GM21390 (cell line): Measurements from ENCODE around the gene OOSP1.
"Not testable (repeated sequence)": the region's sequence is repeated elsewhere in the genome, so short reads cannot be mapped to it uniquely, and the experiment has no call there.

Experiments
- ATAC-seq: cut with Tn5 transposase; IDR thresholded peaks from one replicate; pipeline ENCODE4 v1.9.1; 2021; ENCODE audit not compliant: unreplicated experiment

OOSP1 gene

DNA sequence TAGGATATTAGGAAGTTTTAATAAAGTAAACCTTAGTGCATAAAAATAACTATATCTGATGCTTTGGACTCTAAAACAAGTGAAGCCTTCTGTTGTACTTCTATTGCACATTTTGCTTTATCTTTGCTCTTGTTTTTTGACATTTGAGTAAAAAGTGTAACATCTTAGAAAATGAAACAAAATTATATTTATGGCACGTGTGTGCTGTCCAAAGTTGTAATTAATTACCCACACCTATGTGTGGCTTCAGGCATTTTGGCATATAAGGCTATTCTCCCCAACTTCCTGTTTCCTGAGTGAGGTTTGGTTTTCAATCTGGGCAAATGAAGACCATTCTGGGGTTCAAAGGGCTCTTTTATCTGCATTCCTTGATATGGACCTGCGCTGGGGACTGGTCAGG lies at the start of gene OOSP1:
OOSP1 (plus strand) TSS at position 301 of the 400 bp plus-strand sequence; CDS start at position 324, 23 bp downstream.
- ATAC-seq = no peak

GRCh38 chr11:59891781-59892181 lies 46.5 kb upstream of the OOSP1 start:
- no peak for ATAC-seq

DNA sequence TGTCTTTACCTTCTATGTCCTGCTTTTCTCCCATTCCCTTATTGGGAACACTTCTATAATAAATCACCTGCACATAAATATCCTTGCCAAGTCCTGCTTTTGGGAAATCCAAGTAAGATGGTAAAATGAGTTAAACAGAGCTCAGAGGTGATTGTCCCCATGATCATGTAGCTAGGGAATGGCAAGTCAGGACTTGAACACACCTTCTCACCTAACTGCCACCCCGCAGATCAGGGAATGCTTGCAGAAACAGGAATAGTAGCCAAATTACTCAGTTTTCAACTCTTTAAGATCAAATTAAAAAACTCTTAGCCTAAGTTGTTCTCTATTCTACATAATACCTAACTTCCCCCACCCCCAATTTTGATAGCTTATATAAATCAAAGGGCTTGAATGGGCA lies 43.6 kb upstream of the OOSP1 start:
- no peak for ATAC-seq

- ATAC-seq = no peak
These were observed 40.2 kb upstream of the OOSP1 start for GRCh38 chr11:59898046-59898445.

DNA sequence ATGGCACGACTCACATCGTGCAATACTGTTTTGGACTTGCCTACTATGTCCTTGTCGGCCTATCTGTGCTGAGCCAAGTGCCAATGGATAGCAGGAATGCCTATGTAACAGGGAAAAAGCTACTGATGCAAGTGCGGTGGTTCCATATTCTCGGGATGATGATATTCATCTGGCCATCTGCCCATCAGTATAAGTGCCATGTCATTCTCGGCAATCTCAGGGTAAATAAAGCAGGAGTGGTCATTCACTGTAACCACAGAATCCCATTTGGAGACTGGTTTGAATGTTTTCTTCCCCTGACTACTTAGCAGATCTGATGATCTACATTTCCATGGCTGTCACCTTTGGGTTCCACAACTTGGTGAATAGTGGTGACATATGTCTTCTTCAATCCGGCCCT lies 39.6 kb upstream of the OOSP1 start:
- ATAC-seq = no peak

DNA sequence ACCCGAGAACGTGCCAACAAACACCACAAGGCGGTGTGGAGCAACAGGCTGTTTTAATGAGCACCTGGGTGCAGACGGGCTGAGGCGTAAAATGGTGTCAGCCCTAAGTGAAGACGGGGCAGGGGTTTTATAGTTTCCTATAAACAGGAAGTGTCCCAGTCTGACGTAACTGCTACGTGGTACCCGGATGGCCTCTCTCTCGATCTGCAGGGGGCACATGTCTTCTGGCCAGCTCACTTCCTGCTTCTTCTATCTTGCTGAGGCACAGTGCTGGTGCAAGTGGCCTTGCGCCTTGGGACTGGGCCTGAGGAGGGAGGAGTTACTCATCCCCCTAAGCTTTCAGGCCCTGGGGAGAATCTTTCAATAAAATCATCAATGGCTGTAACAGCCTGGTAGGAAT lies 38.7 kb upstream of the OOSP1 start:
- ATAC-seq = no peak

DNA sequence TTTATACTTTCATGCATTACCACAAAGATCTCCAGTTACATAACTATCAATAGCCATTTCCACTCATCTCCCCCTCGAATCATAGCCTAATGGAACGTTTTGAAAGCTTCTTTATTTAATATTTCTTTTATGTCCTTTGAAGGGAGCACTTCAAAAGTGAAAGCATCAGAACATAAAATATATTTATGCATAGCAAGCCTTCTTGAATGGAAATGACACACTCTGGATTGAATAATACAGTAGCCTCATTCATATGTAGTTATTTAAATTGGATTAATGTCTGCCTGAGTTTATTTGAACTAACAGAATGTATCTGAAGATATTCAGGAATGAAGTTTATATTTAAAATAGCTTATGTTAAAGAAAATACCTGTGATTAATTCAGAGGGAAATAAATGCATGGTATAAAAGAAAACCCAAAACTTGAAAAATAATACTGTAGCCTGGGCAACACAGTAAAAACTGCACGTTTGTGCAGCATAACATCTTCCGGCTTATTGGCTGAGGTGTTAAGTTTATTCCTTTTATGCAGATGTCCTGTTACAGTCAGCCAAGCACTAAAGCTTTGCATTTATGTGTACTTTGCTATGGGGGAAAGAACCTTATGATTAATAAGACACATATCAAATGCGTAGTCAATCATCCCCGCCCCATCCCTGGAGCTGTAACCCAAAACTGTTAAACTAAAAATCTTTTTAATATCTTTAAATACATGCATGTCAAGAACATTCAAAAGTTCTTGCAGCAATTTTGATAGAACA lies 37.7 kb upstream of the OOSP1 start:
- ATAC-seq = no peak

DNA sequence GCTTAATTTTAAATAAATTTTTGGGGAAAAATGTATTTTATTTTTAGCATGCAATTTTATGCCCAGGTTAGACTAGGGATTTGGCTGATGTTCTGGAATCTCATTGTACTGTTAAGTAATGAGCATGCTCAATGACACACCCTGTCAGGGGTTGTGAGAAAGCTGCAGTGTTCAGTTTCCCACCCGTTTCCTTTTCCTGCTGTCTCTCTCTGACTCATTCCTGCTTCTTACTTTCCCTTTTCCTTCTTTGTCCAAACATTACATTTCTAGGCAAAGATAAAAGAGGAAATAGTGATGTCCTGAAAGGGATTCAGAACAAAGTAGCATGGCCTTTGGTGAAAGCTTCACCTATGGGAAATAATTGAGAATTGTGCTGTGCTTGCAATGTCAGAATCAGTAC lies 36.9 kb upstream of the OOSP1 start:
- no peak for ATAC-seq

DNA sequence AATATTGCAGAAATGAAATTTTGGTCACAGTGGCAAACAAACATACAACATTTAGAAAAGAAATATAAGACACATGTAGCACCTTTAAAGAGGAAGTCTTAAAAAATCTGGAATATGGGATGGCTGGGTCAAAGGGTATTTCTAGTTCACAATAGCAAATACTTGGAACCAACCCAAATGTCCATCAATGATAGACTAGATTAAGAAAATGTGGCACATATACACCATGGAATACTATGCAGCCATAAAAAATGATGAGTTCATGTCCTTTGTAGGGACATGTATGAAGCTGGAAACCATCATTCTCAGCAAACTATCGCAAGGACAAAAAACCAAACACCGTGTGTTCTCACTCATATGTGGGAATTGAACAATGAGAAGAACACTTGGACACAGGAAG lies 34.7 kb upstream of the OOSP1 start:
- not testable (repeated sequence) for ATAC-seq

DNA sequence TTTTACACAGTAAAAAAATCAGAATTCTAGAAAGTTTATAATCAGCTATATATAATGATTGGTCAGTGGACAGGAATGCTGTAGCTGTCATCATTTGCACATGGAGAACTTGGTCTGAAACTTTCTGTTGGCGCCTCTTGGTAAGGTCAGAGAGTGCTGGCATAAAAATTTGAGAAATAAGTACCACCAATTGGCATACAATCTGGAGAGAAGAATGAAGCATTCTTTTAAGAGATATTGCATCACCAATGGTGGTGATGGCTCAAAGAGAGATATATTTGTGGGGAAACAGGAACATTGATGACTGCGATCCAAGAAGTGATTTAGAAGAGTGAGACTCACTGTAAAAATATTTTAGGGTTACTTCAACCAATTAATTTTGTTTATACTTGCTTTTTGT lies 19.8 kb upstream of the OOSP1 start:
- ATAC-seq = no peak

DNA sequence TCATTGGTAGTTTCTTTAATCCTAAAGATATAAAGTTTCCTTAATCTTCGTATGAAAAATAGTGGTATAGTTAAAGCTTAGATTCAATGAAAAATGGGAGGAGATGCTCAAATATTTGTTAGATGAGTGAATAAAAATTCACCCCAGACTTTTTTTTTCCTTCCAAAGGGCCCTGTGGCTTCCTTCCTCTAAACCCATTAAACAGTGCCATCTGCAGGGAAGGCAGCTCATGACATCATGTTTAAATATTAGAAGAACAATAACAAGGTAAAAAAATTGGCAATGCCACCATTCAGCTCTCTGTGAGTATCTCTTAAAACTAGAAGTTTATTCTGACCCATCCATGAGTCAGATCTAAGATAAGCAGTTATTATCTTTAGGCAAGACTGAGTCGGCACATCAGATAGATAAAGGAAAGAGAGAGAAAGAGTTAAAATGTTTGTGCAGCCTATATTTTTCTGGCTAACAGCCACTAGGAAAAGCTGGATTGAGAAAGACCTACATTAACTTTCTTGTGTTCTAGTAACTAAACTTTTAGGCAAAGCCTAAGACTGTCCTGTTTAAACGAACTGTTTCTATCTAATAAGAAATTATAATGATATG lies 19.1 kb upstream of the OOSP1 start:
- no peak for ATAC-seq

DNA sequence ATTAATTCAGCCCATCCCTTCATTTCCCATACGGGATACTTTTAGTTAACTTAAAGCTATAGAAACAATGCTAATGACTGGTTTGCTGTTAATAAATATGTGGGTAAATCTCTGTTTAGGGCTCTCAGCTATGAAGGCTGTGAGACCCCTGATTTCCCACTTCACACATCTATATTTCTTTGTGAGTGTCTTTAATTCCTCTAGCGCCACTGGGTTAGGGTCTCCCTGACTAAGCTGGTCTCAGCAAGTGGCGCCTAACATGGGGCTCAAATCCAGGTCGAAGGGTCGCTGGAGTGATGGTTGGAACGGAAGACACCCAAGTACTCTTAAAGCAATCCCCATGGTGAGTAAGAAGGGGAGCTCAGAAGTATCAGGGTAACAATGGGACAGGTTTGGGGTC lies 14.4 kb upstream of the OOSP1 start:
- no peak for ATAC-seq

GRCh38 chr11:59931688-59932087 lies 6.5 kb upstream of the OOSP1 start:
- no peak for ATAC-seq

DNA sequence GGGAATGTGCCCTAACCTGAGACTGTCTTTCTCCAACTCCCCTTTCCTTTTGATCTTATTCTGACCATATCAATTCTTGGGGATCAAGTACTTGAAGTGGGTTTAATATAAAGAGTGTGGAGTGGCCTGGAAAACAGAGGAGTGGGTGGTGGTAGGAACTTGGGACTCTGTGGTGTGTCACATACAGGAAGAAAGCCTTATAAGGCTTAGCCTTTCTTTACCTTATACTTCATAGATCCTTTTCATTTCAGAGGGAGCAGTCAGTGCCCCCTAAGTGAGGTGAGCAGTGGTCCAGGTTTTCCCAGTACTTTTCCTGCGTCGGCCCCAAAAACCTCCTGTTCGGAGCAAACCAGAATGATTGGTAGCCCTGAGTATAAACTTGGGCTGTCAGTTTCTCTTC lies 486 bp downstream of the OOSP1 start:
- ATAC-seq = no peak

GRCh38 chr11:59939482-59939881 lies 1.2 kb downstream of the OOSP1 start:
- ATAC-seq = no peak

- ATAC-seq = no peak
These were observed 2.9 kb downstream of the OOSP1 start for GRCh38 chr11:59941091-59941490.

GRCh38 chr11:59943997-59944714 lies 5.9 kb downstream of the OOSP1 start:
- no peak for ATAC-seq

GRCh38 chr11:59944720-59945119 lies 6.5 kb downstream of the OOSP1 start:
- no peak for ATAC-seq

DNA sequence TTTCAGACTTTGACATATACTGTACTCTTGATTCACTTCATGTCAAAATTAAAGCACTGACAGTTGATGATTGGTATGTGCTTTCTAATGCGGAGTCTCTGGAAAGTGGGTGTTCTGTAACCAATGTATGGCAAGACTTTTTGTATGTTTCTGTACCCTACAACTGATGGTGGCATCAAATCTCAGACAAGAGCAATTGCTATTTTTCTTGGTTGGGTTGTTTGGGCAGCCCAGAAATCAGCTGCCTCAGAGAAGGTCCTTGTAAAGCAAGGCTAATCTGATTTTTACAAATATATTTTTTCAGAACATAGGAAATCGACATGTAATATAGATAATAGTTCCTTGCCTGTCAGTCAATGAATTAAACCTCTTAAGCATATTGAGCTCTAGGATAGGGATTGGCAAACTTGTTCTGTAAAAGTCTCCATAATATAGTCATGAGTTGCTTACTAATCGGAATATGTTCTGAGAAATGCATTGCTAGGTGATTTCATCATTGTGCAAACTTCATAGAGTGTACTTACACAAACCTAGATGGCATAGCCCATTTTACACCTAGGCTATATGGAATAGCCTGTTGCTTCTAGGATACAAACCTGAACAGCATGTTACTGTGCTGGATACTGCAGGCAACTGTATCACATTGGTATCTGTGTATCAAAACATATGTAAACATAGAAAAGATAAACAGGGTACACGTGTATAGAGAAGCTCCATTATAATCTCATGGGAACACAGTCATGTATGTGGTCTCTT lies 15.4 kb downstream of the OOSP1 start:
- no peak for ATAC-seq

GRCh38 chr11:59954219-59954847 lies 16.1 kb downstream of the OOSP1 start:
- ATAC-seq = no peak

GRCh38 chr11:59957094-59957493 lies 18.9 kb downstream of the OOSP1 start:
- ATAC-seq = no peak
